ENCODE results near the gene HCFC2. TPM values are rescaled to one million over a fixed set of nuclear protein-coding genes. Genes with fewer than 3 reads are reported as not detected.
"Not testable (repeated sequence)": the region's sequence is repeated elsewhere in the genome, so short reads cannot be mapped to it uniquely, and the experiment has no call there.

HCFC2 gene
- total RNA-seq, 1 donor from 2014 or later, result 18.5 TPM

- no peak for ATAC-seq
Measured at GRCh38 chr12:104026841-104027599, 37.3 kb upstream of the HCFC2 start.

GRCh38 chr12:104030596-104030995 is 33.7 kb upstream of the HCFC2 start:
- DNase-seq; intact Hi-C loops (cut with DNase I); H3K9me3 ChIP-seq; H3K4me3 ChIP-seq; ATAC-seq; H3K27me3 ChIP-seq (ENCODE audit: low read depth); H3K36me3 ChIP-seq; H3K27ac ChIP-seq; H3K4me1 ChIP-seq: not testable (repeated sequence)

More at GRCh38 chr12:104026841-104027599, 37.3 kb upstream of the HCFC2 start:
- H3K4me1 ChIP-seq, result no peaks in the 10 kb centered on the region
- no peaks in the 10 kb centered on the region for H3K36me3 ChIP-seq
- H3K9me3 ChIP-seq, result no peaks in the 10 kb centered on the region
- no peak for TF ChIP-seq CTCF (IDR thresholded peaks at IDR 0.05)
- no peak for DNase-seq
- H3K4me3 ChIP-seq, result no peak overlapping the region
- intact Hi-C loops (cut with DNase I), result no loop called here
- H3K27me3 ChIP-seq (ENCODE audit: low read depth), result no peaks in the 10 kb centered on the region
- no peak overlapping the region for H3K27ac ChIP-seq

GRCh38 chr12:104036143-104036542 is 28.2 kb upstream of the HCFC2 start:
- H3K36me3 ChIP-seq; DNase-seq; H3K27me3 ChIP-seq (ENCODE audit: low read depth); H3K4me1 ChIP-seq; ATAC-seq; intact Hi-C loops (cut with DNase I); H3K9me3 ChIP-seq; H3K27ac ChIP-seq; H3K4me3 ChIP-seq: not testable (repeated sequence)

- intact Hi-C loops (cut with DNase I), result not testable (repeated sequence)
Measured at GRCh38 chr12:104039769-104040168, 24.6 kb upstream of the HCFC2 start.

GRCh38 chr12:104042580-104042979 is 21.8 kb upstream of the HCFC2 start:
- H3K4me3 ChIP-seq, result no peak overlapping the region
- no peaks in the 10 kb centered on the region for H3K9me3 ChIP-seq
- TF ChIP-seq CTCF (IDR thresholded peaks at IDR 0.05), result no peak
- no peak overlapping the region for H3K27ac ChIP-seq
- H3K27me3 ChIP-seq (ENCODE audit: low read depth), result no peaks in the 10 kb centered on the region
- intact Hi-C loops (cut with DNase I), result no loop called here
- no peaks in the 10 kb centered on the region for H3K36me3 ChIP-seq
- ATAC-seq (no peak), DNase-seq (no peak)
- H3K4me1 ChIP-seq, result no peaks in the 10 kb centered on the region

More at GRCh38 chr12:104039769-104040168, 24.6 kb upstream of the HCFC2 start:
- not testable (repeated sequence) for DNase-seq; H3K4me3 ChIP-seq; ATAC-seq; H3K4me1 ChIP-seq; H3K9me3 ChIP-seq; H3K27ac ChIP-seq; H3K36me3 ChIP-seq; H3K27me3 ChIP-seq (ENCODE audit: low read depth)

- no peak for TF ChIP-seq CTCF (IDR thresholded peaks at IDR 0.05)
- no peaks in the 10 kb centered on the region for H3K9me3 ChIP-seq
- DNase-seq, result no peak
- intact Hi-C loops (cut with DNase I), result no loop called here
- H3K4me1 ChIP-seq, result no peaks in the 10 kb centered on the region
- H3K36me3 ChIP-seq, result no peaks in the 10 kb centered on the region
- H3K4me3 ChIP-seq, result no peak overlapping the region
- ATAC-seq, result no peak
- H3K27ac ChIP-seq, result no peak overlapping the region
- no peaks in the 10 kb centered on the region for H3K27me3 ChIP-seq (ENCODE audit: low read depth)
Measured at GRCh38 chr12:104044158-104044557, 20.2 kb upstream of the HCFC2 start.

- H3K36me3 ChIP-seq, result no peaks in the 10 kb centered on the region
- DNase-seq (no peak), ATAC-seq (no peak)
- H3K9me3 ChIP-seq, result no peaks in the 10 kb centered on the region
- no peak overlapping the region for H3K4me3 ChIP-seq
- TF ChIP-seq CTCF (IDR thresholded peaks at IDR 0.05), result no peak
- H3K27ac ChIP-seq, result no peak overlapping the region
- H3K4me1 ChIP-seq, result peaks cover 9% of the 10 kb centered on the region
- intact Hi-C loops (cut with DNase I), result no loop called here
- peaks cover 12% of the 10 kb centered on the region for H3K27me3 ChIP-seq (ENCODE audit: low read depth)
Measured at GRCh38 chr12:104046306-104046705, 18.0 kb upstream of the HCFC2 start.

Data from lower lobe of right lung (tissue), 2 donors.